A172 (cell line): ENCODE measurements around the gene RASL10B. TPM values are rescaled to one million over a fixed set of nuclear protein-coding genes. Genes with fewer than 3 reads are reported as not detected.

ENCODE experiments used
- DNase-seq: peaks from one replicate; pipeline ENCODE4 v3.0.0-alpha.2; 2015; ENCODE audit warnings: low spot score
- total RNA-seq: library from RNA; depleted of rRNA; stranded (reverse); fragments of >200 nt; shearing (Covaris generic); gene quantifications from 2 replicates; pipeline ENCODE4 v1.2.3, GENCODE V29; 2014

The RASL10B gene
- total RNA-seq, 1 experiment from 2014 or later, result 0.69 TPM

DNA sequence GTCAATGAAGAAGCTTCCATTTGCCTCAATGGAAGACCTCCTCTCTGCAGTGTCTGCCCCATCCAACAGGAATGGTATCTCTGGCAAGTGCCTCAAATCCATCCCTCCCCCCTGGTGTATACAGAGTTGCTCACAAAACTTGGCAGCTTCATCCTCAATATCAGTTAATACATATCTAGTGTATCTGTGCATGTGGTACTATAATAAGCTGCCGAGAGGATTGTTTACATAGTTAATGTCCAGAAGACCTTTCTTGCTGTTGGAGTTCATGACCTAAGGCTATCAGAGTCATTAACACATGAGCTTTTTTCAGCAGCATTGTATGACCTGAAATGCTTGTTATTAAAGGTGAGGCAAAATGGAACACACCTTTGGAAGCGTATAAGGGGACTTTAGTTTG is 14.0 kb upstream of the RASL10B start:
- no peak for DNase-seq

DNA sequence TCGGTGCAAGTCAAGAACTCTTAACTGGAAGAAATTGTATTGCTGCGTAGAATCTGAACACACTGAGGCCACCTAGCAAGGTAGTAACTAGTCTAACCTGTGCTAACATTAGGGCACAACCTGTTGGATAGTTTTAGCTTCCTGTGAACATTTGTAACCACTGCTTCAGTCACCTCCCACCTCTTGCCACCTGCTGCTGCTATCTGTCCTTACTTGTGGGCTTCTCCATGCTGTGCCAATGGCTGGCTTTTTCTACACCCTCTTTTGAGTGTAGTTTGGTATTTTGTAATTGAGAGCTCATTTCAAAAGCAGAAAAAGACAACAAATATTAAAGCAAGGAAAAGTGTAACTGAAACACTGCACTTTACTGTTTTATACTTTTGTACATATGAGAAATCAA is 7.7 kb upstream of the RASL10B start:
- no peak for DNase-seq

DNA sequence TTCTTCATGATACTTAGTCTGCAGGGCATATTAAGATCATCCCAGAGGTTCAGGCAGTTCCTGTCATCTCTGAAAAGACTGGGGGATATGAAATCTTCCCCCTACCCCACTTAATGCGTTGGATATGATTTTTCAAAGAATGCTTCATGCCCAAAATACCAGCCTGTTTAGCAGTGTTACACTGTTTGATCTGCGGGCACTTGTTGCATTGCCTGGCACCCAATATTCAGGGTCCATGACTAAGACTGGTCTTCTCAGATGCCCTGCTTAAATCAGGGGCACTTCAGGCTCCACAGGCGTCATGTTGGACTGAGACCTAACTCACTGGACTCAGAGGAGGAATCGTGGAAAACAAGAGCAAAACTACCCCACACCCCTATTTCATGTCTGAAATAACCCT is 6.4 kb upstream of the RASL10B start:
- no peak for DNase-seq

DNA sequence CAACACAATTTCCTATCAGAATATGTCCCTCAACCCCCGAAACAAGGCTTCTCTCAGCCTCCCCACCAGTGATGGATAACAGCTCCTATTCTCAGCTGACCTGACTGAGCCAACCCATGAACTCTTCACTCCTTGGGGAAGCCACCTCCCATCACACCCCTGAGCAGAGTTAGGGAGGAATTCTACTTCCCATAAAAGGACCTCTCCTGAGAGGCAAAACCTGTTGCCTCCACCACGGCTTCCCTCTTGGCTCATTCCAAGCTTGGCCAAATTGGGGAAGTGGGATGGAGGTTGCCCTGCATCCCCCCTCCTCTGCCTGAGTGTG is 5.7 kb upstream of the RASL10B start:
- no peak for DNase-seq

DNA sequence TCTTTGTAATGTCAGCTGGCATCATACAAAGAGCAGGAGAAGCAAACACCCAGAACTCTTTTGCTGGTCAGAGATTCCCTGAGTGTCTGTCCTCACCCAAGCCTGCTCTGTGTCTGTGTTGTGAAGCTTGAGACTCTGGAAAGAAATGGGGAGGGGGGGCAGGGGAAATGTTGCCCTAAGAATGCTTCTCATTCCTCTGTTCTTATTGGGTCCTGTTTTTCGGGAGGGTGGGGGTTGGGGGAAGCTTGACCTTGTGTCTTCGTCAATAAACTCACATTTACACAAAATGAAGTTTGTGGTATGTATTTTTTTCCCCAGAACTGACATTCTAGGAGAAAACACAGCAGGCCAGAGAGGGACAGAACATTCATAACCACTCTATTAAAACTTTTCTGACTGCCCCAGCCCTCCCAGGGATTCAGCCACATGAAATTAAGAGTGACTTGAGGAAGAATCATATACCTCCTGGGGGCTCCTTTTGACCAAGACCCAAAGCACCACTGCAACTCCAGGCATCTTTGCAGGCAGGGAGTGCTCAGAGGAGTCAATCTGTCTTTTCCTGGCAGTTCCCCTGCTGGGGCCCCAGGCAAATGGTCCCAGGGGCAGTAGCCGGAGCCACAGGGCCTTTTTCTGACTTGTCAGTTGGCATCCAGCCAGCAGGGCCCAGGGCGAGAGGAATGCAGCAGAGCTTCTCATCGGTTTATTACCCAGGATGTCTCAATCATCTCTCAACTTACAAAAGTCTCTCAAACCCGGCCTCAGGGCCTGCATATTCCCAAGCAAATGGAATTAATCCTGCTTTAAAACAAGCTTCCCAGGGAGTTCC is 5.1 kb upstream of the RASL10B start:
- DNase-seq, result peak; percentile 70

DNA sequence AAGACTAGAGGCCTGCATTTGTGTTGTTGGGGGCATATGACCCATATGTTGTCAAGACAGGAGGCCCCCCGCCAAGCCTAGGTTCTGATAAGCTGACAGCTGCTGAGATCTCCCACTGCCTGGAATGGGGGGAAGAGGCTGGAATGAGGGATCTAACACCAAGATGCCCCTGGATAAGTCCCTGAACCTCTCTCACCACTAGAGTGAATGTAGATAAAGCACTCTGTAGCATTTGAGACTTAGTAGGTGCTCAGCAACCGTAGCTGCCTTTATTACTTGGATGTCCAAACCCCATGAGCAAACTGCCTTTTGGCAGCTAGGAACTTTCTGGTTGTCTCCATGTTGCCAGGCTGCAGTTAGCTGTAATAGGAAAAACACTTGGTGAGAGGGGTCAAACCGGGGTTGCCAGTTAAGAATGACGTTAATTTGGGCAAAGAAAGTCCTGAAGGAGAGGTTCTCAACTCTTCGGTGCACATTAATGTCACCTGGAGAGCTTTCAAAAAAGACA is 4.4 kb upstream of the RASL10B start:
- DNase-seq, result no peak

DNA sequence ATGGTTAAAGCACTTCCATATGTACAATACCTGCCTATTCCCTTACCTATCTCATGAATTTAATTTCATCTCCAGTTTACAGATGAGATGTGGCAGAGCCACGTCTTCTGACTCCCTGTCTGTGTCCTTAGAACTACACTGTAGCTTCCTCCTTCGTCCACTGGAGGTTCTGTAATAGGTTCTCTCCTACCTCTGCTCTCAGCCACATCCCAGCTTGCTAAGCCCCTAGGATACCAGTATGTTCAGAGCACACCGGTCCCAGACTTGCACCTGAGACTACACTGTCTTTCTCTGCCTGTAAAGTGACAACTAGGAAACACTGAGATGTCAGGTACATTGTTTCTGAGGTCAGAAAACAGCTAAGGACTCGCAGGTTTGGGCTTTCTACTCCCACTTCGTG is 3.8 kb upstream of the RASL10B start:
- DNase-seq, result no peak

DNA sequence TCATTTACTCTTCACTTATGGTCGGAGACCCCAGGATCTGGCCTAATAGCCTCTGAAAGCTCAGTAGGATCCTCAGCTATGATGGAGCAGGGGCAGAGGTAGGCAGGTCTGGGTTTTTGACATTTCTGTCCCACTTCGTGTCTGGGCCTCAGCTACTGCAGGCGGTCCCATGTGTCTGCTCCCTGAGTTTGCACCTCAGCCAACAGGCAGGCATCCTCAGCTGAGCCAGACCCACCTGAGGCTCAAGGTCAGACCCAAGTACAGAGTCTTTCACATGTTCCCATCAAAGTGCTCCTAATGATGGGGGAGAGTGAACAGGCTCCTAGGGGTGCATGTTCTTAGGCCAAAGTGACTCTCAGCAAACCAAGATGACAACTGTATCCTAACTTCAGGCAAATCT is 2.9 kb upstream of the RASL10B start:
- no peak for DNase-seq

DNA sequence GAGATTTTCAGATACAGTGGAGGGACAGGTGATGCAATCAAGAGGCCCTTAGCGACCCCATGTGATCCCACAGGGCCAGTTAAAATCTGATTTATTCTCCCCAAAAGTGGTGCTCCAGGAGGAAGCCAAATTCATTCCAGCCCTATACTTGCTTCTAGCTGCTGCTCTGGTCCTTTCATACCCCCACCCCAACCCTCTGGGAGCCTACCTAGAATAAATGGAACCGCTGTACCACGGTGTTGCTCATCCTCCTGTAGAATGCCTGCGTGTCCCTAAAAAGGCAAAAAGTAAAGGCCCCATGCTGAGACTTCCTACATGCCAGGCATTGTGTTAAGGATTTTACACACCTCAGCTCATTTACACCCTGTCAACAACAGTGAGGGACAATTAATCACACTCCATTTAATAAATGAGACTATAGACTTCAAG is 2.0 kb upstream of the RASL10B start:
- no peak for DNase-seq

DNA sequence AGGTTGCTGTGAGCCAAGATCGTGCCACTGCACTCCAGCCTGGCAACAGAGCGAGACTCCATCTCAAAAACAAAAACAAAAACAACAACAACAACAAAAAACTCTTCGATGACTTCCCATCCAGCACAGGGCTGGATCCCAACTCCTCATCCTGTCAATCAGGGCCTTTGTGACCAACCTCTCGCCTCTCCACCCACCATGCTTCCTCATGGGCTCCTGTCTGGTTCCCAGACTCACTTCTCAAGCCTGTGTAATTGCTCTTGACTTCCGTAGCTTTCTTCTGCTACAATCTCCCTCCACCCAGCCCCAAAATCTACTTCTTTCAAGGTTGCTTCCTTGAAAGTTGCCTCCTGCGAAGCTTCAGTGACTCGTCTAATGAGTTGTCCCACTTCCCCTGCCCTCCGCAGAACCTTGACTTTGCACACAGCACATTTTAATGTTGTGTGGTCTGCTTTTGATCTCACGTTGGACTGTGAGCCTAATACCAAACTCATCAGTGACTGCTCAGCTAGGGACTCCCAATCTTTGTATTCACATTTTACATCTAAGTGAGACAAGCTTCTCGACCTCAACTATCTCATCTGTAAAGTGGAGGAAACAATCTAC is 936 bp upstream of the RASL10B start:
- no peak for DNase-seq

DNA sequence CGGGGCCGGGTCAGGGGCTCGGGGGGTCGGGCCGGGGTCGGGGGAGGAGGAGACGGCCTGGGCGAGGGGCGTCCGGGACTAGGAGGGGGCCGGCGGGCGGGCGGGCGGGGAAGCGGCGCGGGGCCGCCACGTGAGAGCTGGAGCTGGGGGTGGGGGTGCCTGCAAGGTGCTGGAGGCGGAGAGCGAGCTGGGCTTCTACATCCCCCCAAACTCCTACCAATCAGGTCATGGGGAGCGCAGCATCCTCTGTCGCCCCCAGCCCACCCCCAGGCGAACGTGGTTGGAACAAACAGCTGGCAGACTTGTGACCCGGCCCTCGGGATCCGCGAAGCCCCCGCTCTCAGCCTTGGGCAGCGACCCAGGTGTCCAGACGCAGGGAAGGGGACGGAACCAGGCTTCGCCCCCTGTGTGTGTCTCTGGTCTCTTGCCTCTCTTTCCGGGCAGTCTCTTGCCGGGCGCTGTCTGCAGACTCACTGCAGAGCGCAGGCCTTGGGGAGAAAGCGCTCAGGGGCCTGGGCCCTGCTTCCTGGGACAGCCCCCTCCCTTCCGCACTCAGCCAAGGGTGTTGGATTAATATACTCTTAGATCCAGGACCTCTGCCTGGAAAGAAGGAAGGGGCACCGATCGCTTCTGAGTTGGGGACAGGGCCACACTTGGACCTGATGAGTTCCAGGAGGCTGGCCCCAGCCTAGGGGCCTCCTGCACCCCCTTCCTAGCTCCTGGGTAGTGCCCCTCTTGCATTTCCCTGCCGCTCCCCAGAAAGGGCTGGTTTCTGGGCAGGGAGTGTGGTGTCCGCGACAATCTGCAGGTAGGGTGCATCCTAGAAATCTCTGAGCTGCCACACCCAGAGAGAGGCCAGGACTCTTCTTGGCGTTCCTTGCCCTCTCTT is 722 bp downstream of the RASL10B start:
- DNase-seq, result no peak

DNA sequence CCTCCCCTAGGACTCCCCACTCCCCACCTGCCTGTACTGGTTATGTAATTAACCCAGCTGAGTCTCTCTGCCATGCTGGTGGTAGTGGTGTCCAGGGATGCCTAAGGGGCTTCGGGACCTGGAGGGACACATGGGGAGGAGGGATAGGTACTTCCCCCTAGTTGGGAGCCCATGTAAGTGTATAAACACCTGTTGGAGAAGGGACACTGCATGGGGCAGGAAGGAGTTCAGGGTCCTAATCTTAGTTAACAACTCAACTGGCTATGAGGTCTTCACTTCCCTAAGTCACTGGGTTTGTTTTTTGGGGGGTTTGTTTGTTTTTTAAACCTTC is 1.3 kb downstream of the RASL10B start:
- DNase-seq, result no peak

DNA sequence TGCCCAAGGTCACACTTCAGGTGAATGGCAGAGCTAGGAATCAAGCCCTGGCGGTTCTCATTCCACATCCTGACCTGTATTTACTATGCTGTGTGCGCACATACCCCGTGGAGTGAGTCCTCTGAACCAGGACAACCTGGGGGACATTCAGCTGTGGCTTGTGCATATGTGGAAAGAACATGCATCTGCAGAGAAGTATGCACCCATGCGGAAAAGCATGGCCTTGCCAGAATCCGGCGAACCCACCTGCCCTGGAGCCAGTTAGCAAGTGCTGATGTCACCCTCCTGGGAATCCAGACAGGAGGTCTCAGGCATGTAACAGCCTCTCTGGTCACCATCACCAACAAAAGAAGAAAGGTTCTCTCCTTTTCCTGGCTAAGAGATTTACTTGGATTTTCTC is 1.9 kb downstream of the RASL10B start:
- no peak for DNase-seq

DNA sequence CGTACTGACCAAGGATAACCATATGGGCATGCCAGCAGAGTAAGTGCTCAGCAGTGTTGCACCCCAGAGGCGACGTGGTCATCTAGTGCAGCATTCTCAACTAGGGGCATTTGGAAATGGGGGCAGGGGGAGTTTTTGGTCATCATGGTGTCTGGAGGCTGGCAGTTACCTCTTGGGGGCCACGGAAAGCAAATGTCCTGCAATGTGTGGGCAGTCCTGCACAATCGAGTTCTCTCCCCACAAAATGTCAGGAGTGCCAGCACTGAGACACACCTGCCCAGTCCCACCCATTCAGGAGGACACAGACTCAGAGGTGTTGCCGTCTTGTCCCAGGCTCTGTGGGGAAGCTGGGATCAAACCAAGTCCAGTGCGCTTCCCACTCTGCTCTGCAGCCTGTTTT is 3.0 kb downstream of the RASL10B start:
- no peak for DNase-seq

DNA sequence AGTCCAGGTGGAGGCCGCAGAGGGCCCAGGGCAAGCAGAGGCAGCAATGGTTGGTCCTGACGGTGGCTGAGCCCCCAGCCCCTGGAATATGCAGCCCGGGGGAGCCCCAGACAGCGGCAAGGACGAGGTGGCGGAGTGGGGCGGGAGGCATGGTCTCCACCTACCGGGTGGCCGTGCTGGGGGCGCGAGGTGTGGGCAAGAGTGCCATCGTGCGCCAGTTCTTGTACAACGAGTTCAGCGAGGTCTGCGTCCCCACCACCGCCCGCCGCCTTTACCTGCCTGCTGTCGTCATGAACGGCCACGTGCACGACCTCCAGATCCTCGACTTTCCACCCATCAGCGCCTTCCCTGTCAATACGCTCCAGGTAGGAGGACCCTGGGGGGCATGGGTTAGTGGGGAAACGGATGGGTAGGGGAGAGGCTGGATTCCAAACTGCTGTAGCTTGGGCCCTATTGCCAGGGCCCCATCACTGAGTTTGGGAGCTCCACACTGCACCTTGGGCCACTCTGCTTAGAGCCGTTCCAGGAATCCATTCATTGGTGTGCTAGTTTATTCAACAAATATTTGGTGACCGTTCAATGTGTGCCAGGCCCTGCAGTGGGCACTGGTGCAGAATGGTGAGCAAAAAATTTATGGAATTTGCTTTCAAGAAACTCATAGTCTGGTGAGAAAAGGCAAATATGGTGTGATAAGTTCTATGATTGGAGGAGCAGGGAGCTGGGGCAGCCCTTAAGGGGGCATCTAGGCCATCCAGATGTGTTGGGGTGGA is 3.8 kb downstream of the RASL10B start:
- no peak for DNase-seq

DNA sequence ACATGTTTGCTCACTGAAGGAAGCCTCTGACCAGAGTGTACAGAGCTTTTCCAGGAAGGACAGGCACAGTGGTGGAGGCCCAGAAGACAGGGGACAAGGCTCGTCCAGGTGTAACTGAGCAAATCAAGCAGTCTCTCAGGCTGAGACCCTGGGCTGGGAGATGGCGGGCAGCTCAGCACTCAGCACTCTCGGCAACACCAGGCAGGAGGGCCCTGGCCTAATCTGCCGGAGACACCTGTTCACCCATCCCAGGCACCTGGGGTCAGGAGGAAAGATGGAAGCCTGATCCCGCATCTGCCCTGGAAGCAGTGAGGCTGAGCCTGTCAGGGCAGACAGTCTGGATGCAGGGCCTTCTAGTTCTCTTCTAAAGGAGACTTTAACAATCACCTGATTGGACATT is 4.8 kb downstream of the RASL10B start:
- DNase-seq, result no peak

DNA sequence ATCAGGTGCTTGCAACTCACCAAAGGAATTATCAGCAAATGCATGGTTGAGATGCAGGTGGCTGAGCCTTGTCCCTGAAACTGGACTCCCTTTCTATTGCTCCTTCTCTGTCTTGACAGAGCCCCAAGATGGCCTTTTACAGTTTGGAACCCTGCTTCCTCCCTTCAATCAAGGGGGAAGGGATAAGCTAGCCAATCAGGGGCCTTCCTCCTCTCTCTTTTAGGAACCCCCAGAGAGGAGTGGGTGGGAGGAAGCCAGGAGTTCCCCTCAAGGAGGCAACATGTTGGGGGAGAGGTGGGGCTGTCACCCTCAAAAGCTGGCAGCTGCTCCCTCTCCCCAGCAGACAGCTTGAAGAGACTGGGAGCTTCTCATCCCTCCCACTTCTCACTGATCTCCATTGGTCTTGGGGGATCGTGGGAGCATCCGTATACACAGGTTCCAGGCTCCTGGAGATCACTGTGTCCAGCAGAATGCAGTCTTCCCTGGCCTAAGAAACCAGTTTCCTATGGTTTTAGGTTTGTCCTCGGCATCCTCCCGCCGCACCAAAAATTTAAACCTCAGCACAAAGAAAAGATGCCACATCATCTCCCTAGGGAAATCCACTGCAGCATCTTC is 7.2 kb downstream of the RASL10B start:
- no peak for DNase-seq

DNA sequence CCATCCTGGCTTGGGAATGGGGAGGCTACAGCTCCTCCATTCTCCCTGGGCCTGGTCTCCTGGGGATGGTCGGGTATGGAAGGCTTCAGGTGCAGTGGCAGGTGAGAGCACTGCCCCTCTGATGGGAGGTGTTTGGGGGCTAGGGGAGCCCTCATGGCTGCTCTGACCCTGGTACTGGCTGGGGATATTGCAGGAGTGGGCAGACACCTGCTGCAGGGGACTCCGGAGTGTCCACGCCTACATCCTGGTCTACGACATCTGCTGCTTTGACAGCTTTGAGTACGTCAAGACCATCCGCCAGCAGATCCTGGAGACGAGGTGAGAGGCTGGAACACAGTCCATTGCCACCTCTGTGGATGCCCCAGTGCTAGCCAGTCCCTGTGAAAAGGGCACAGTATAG is 8.8 kb downstream of the RASL10B start:
- DNase-seq, result no peak

DNA sequence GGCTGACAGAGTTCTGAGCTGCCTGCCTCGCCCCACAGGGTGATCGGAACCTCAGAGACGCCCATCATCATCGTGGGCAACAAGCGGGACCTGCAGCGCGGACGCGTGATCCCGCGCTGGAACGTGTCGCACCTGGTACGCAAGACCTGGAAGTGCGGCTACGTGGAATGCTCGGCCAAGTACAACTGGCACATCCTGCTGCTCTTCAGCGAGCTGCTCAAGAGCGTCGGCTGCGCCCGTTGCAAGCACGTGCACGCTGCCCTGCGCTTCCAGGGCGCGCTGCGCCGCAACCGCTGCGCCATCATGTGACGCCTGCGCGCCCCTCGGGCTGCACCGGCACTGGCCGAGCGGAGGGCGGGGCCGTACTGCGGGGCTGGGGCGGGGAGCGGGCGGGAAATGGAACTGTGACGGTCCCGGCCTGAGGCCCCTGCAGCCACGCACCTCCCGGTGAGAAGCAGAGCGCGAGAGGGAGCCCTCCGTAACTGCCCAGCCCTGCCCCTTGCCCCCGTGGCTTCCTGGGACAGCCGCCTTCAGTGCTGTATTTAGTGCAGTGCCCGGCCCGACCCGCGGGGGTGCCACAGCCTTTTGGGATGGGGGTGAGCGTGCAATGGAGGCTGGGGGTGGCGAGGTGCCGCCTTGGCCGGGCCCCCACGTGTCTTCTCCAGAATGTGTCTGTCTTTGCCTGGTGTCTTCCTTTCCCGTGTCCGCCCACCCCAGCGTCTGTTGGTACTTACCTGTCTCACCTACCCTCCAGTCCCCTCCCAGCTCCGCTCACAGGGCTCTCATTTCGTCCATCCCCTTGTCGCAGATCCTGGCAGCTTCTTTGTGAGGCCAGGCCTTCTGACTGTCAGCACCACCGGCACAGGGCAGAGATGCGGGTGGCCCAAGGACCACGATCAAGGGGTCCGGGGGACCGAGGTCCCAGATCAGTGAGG is 9.8 kb downstream of the RASL10B start:
- DNase-seq, result no peak

DNA sequence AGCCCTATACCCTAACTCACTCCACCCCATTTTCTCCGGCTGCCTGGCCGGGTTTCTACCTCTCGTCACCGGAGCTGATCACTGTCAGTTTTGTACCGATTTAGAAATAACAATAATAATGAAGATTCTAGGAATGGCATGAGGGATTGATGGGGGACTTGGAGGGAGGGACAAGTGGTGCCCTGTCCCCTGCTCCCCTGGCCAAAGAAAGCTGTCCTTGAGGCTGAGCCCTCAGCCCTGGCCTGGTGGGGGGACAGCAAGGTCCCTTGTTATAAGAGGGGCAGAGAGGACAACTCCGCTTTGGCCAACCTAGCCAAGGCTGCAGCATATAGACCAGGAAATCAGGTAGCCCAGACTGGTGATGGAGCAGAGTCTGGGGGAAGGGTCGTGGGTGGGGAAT is 11.1 kb downstream of the RASL10B start:
- DNase-seq, result no peak
